Endothelial cell of umbilical vein (primary cell): ENCODE data around the gene NCK1. TPM values are rescaled to one million over a fixed set of nuclear protein-coding genes. Genes with fewer than 3 reads are reported as not detected.

ENCODE experiments used
- BruUV-seq: library from RNA; stranded (reverse); fragments of 400-500 nt; replicated peaks from 2 replicates; lab custom pipeline; 2021; lab: Mats Ljungman, UMichigan
- CTCF ChIA-PET: fragments of 300-600, 350-600 bp; sonication (Branson Sonifier 250); formaldehyde crosslinking; loops from one replicate; lab custom pipeline; 2021; ENCODE audit warnings: antibody characterized with exemption, inconsistent platforms; lab: Charles Lee
- POLR2A ChIA-PET: fragments of 300-600, 350-600 bp; sonication (Branson Sonifier 250); formaldehyde crosslinking; loops from one replicate; lab custom pipeline; 2021; ENCODE audit warnings: antibody characterized with exemption, inconsistent platforms; lab: Charles Lee
- DNase-seq: peaks from one replicate; pipeline ENCODE4 v3.0.0-alpha.2; 2011; ENCODE audit warnings: low read depth, low spot score
- FAIRE-seq: peaks from 2 replicates; lab custom pipeline; 2011; peaks lifted over from hg19 to GRCh38; lab: Jason Lieb, UNC
- H2AFZ ChIP-seq: 2 replicates; pipeline ENCODE4 v1.6.0; 2012; ENCODE audit warnings: low read depth, low read length, control low read depth, inconsistent platforms
- H3K27ac ChIP-seq: 2 replicates; pipeline ENCODE4 v1.5.1; 2011; ENCODE audit warnings: low read depth, mild to moderate bottlenecking, control low read depth, low read length, moderate library complexity; ENCODE audit not compliant: insufficient read depth
- H3K27me3 ChIP-seq, 2 experiments: 2 replicates each; pipeline versions ENCODE4 v1.6.0 to v1.6.1; 2011; ENCODE audit warnings: low read length in 2 of 2, mixed read lengths in 1 of 2; ENCODE audit not compliant: control insufficient read depth in 2 of 2, insufficient read depth in 2 of 2
- H3K36me3 ChIP-seq, 2 experiments: 2 replicates in 1 of 2; 3 replicates in 1 of 2; pipeline ENCODE4 v1.5.1; 2011; ENCODE audit warnings: low read length in 2 of 2, mild to moderate bottlenecking in 1 of 2, moderate library complexity in 1 of 2; ENCODE audit not compliant: control insufficient read depth in 2 of 2, insufficient read depth in 2 of 2; ENCODE audit errors: extremely low read depth in 1 of 2
- H3K4me1 ChIP-seq: 3 replicates; pipeline ENCODE4 v1.5.1; 2011; ENCODE audit warnings: mild to moderate bottlenecking, low read length; ENCODE audit not compliant: control insufficient read depth, insufficient read depth; ENCODE audit errors: extremely low read depth
- H3K4me2 ChIP-seq: 2 replicates; pipeline ENCODE4 v1.6.1; 2011; ENCODE audit warnings: low read length, control low read depth, mixed read lengths; ENCODE audit not compliant: insufficient read depth
- H3K4me3 ChIP-seq, 3 experiments: fragments of 200-600 bp in 1 of 3; sonication (generic), shearing (Covaris generic) in 1 of 3; replicated peaks in 1 of 3; 2 replicates each; pipeline ENCODE4 v1.5.1; 2011 to 2016; ENCODE audit warnings: control low read depth in 3 of 3, low read length in 3 of 3, mild to moderate bottlenecking in 2 of 3, inconsistent platforms in 1 of 3, low read depth in 1 of 3, moderate library complexity in 1 of 3; ENCODE audit not compliant: insufficient read depth in 1 of 3
- H3K79me2 ChIP-seq: 2 replicates; pipeline ENCODE4 v1.6.0; 2012; ENCODE audit warnings: low read length, inconsistent platforms; ENCODE audit not compliant: control insufficient read depth, insufficient read depth
- H3K9ac ChIP-seq: replicated peaks from 2 replicates; pipeline ENCODE3; 2011; ENCODE audit warnings: low read length, control low read depth; ENCODE audit not compliant: insufficient read depth; ENCODE audit errors: extremely low read depth
- H3K9me1 ChIP-seq: replicated peaks from 3 replicates; pipeline ENCODE4 v1.6.0; 2011; ENCODE audit warnings: mild to moderate bottlenecking, low read length; ENCODE audit not compliant: control insufficient read depth, insufficient read depth; ENCODE audit errors: extremely low read depth
- H3K9me3 ChIP-seq: replicated peaks from 2 replicates; pipeline ENCODE4 v1.5.1; 2012; ENCODE audit warnings: low read length, inconsistent platforms; ENCODE audit not compliant: control insufficient read depth, insufficient read depth
- H4K20me1 ChIP-seq: replicated peaks from 2 replicates; pipeline ENCODE3; 2011; ENCODE audit warnings: mild to moderate bottlenecking, low read length; ENCODE audit not compliant: control insufficient read depth, insufficient read depth; ENCODE audit errors: extremely low read depth
- EZH2 ChIP-seq: IDR thresholded peaks from 2 replicates; pipeline ENCODE4 v1.6.1; 2012; ENCODE audit warnings: borderline replicate concordance, low read depth, mild to moderate bottlenecking, moderate library complexity, low read length, inconsistent platforms; ENCODE audit not compliant: severe bottlenecking
- GATA2 ChIP-seq: IDR thresholded peaks from 2 replicates; pipeline ENCODE4 v1.7.0; 2011; ENCODE audit warnings: low read depth, mild to moderate bottlenecking, moderate library complexity, mixed read lengths, low read length; ENCODE audit not compliant: insufficient read length, insufficient read depth
- JUN ChIP-seq: IDR thresholded peaks from 2 replicates; pipeline ENCODE4 v1.6.1; 2011; ENCODE audit warnings: borderline replicate concordance, low read depth; ENCODE audit not compliant: insufficient read length, insufficient read depth
- MAX ChIP-seq: IDR thresholded peaks from 2 replicates; pipeline ENCODE4 v1.6.1; 2011; ENCODE audit not compliant: insufficient read depth, insufficient read length
- POLR2A ChIP-seq: IDR thresholded peaks from 2 replicates; pipeline ENCODE4 v1.6.1; 2012; ENCODE audit warnings: low read depth, mild to moderate bottlenecking, control low read depth, low read length
- POLR2AphosphoS5 ChIP-seq: IDR thresholded peaks from 2 replicates; pipeline ENCODE4 v1.6.1; 2012; ENCODE audit warnings: low read depth, mild to moderate bottlenecking, control low read depth, low read length, moderate library complexity; ENCODE audit not compliant: insufficient read depth
- dilution Hi-C: fragments of 300-500 bp; cut with MboI; formaldehyde crosslinking; loops from one replicate; pipeline ENCODE4 v1.15.0; 2019; ENCODE audit warnings: low sequenced_read_pairs; ENCODE audit not compliant: extremely low pct_ligation_motif_present
- intact Hi-C: fragments of 100-400 bp; cut with micrococcal nuclease; formaldehyde crosslinking; loops from one replicate; pipeline ENCODE4 v1.10.0; 2022
- polyA plus RNA-seq, 4 experiments: library from polyadenylated mRNA; depleted of rRNA in 3 of 4; stranded (reverse) in 3 of 4; unstranded in 1 of 4; fragments of >200 nt; gene quantifications; 2 replicates each; pipeline versions ENCODE4 v1.2.1 to v1.2.3, GENCODE V29; 2011 to 2012; ENCODE audit warnings: missing spikeins in 1 of 4
- total RNA-seq: library from RNA; stranded (reverse); gene quantifications from 2 replicates; pipeline ENCODE4 v1.2.3, GENCODE V29; 2021

NCK1 gene
- total and polyA plus RNA-seq, 2 donors (not counting 3 experiments of a cell fraction or from before 2014, with no cell fraction given) = 19.3 to 52.2 TPM

- FAIRE-seq (peak; percentile 58), DNase-seq (peak; percentile 47)
- intact Hi-C loops = no loop called here
- peak overlapping the region; percentile 28 for H3K27ac ChIP-seq
- dilution Hi-C loops = no loop called here
- TF ChIP-seq GATA2 (no peak), EZH2 (no peak), JUN (peak; percentile 23), POLR2A (no peak), MAX (no peak)
- no peak overlapping the region for H3K9ac ChIP-seq
- no peaks in the 10 kb centered on the region for H4K20me1 ChIP-seq
- POLR2A ChIA-PET = interaction anchor here (1.6 kb wide), 1 partner anchor 17 kb away, joined by 4 read pairs; the partner anchor contains the start of gene NCK1
- H3K27me3 ChIP-seq = no peaks in the 10 kb centered on the region
- no peaks in the 10 kb centered on the region for H3K36me3 ChIP-seq
- H3K4me3 ChIP-seq = no peak overlapping the region
- peaks cover 12% of the 10 kb centered on the region for H3K4me1 ChIP-seq
- no peak overlapping the region for H2AFZ ChIP-seq
- BruUV-seq = no TSS peak
- H3K4me2 ChIP-seq = no peak overlapping the region
- peaks cover 31% of the 10 kb centered on the region for H3K79me2 ChIP-seq
- CTCF ChIA-PET = interaction anchor here (0.7 to 2.0 kb wide), 5 partner anchors 15 to 169 kb away, joined by 3 to 8 read pairs (median 3); partner anchors contain the start of gene NCK1
- no peaks in the 10 kb centered on the region for H3K9me1 ChIP-seq
- H3K9me3 ChIP-seq = no peaks in the 10 kb centered on the region
These were observed 17.3 kb upstream of the NCK1 start for GRCh38 chr3:136844724-136845123.

DNA sequence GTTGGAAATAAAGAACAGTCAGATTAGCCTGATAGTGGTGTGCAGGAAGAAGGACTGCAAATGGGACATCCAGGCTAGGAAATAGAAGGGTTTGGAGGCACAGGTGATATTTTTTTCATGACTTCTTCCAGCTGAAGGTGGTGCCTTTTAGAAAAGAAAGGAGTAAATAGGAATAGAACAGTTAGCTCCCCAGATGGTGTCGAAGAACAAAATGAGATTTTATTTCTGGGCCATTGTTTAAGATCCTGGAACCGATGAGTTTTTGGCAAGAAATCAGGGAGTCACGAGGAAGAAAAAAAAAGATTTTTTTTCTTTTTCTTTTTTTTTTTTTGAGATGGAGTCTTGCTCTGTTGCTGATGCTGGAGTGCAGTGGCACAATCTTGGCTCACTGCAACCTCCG is 9.8 kb upstream of the NCK1 start:
- H3K36me3 ChIP-seq = peaks cover 4 to 6% of the 10 kb centered on the region in 2 experiments
- no peak overlapping the region for H3K9ac ChIP-seq
- H3K4me1 ChIP-seq = no peaks in the 10 kb centered on the region
- TF ChIP-seq POLR2AphosphoS5 (no peak), JUN (no peak)
- H2AFZ ChIP-seq = no peak overlapping the region
- no peak overlapping the region for H3K4me2 ChIP-seq
- peaks cover 19% of the 10 kb centered on the region for H3K79me2 ChIP-seq
- H3K9me1 ChIP-seq = no peaks in the 10 kb centered on the region
- H4K20me1 ChIP-seq = no peaks in the 10 kb centered on the region
- intact Hi-C loops (no loop called here), dilution Hi-C loops (no loop called here)
- no peak for DNase-seq
- ChIA-PET CTCF (interaction anchor here (0.9 to 3.9 kb wide), 7 partner anchors 9 to 161 kb away, joined by 3 to 21 read pairs (median 6); partner anchors contain the start of genes NCK1 and STAG1), POLR2A (interaction anchor here (1.0 kb wide), 1 partner anchor 10 kb away, joined by 7 read pairs; the partner anchor contains the start of gene NCK1)
- BruUV-seq = no TSS peak
- H3K27ac ChIP-seq = peak overlapping the region; percentile 14
- no peaks in the 10 kb centered on the region for H3K9me3 ChIP-seq
- H3K4me3 ChIP-seq = no peak overlapping the region
- peak; percentile 26 for FAIRE-seq
- H3K27me3 ChIP-seq = no peaks in the 10 kb centered on the region
